Endodermal cell (in vitro differentiated cells): ENCODE data around the gene ZNF213. TPM values are rescaled to one million over a fixed set of nuclear protein-coding genes. Genes with fewer than 3 reads are reported as not detected.

Experiments
- DNase-seq: peaks from one replicate; pipeline ENCODE4 v3.0.0-alpha.2; 2017
- H3K27ac ChIP-seq: 2 replicates; pipeline ENCODE4 v1.5.1; 2013; ENCODE audit warnings: mild to moderate bottlenecking, low read depth, low read length, moderate library complexity
- H3K27me3 ChIP-seq: 2 replicates; pipeline ENCODE4 v1.6.1; 2013; ENCODE audit warnings: mild to moderate bottlenecking, low read length, moderate library complexity; ENCODE audit not compliant: insufficient read depth, control insufficient read depth, poor library complexity, severe bottlenecking
- H3K36me3 ChIP-seq: 2 replicates; pipeline ENCODE4 v1.7.0; 2013; ENCODE audit warnings: mild to moderate bottlenecking, low read length, moderate library complexity; ENCODE audit not compliant: control insufficient read depth, insufficient read depth
- H3K4me1 ChIP-seq: one replicate; pipeline ENCODE4 v1.7.0; 2013; ENCODE audit warnings: low read length; ENCODE audit not compliant: control insufficient read depth, insufficient read depth
- H3K4me3 ChIP-seq: 2 replicates; pipeline ENCODE4 v1.5.1; 2013; ENCODE audit warnings: mild to moderate bottlenecking, low read length, moderate library complexity
- H3K9ac ChIP-seq: 2 replicates; pipeline ENCODE4 v1.6.1; 2013; ENCODE audit warnings: mild to moderate bottlenecking, low read length, moderate library complexity; ENCODE audit not compliant: poor library complexity, severe bottlenecking; ENCODE audit errors: extremely low read depth
- H3K9me3 ChIP-seq: 2 replicates; pipeline ENCODE4 v1.6.1; 2013; ENCODE audit warnings: mild to moderate bottlenecking, low read length, moderate library complexity; ENCODE audit not compliant: control insufficient read depth
- H3K27ac Mint-ChIP-seq: 2 replicates; pipeline ENCODE4 v1.8.0; 2020; ENCODE audit warnings: mixed read lengths
- H3K27me3 Mint-ChIP-seq: 2 replicates; pipeline ENCODE4 v1.8.0; 2021; ENCODE audit warnings: mild to moderate bottlenecking, mixed read lengths; ENCODE audit not compliant: insufficient read depth
- H3K36me3 Mint-ChIP-seq: 2 replicates; pipeline ENCODE4 v1.8.0; 2020; ENCODE audit warnings: low read depth, mixed read lengths
- H3K4me1 Mint-ChIP-seq: 2 replicates; pipeline ENCODE4 v1.8.0; 2020; ENCODE audit warnings: mixed read lengths
- H3K4me3 Mint-ChIP-seq: 2 replicates; pipeline ENCODE4 v1.8.0; 2020; ENCODE audit warnings: mild to moderate bottlenecking, moderate library complexity, mixed read lengths
- H3K9me3 Mint-ChIP-seq: 2 replicates; pipeline ENCODE4 v1.8.0; 2020; ENCODE audit warnings: mild to moderate bottlenecking, mixed read lengths
- WGBS, 2 experiments: methylation state at CpG; one replicate each; pipeline versions ENCODE4 v1.1.5 to v1.1.7; 2013; ENCODE audit warnings: missing lambda C conversion rate in 2 of 2, mixed read lengths in 1 of 2; ENCODE audit not compliant: insufficient coverage in 1 of 2, insufficient read length in 1 of 2; 5-methylcytosine and 5-hydroxymethylcytosine counted together
- total RNA-seq, 2 donors: library from RNA; stranded (reverse); fragmentation: NEBNext Ultra II Directional in 1 of 2; extraction: Animal tissue kit (Norgen Biotek cat#: 25700) in 1 of 2; gene quantifications; 2 replicates in 1 of 2; 3 replicates in 1 of 2; pipeline ENCODE4 v1.2.1, GENCODE V29; 2021
- TF ChIP-seq, protein P1 (sequence below): fragments of 200-600 bp; sonication (generic); conservative IDR thresholded peaks from 2 replicates; pipeline ENCODE4 v1.5.0; 2021; ENCODE audit warnings: antibody characterized with exemption, mild to moderate bottlenecking

ZNF213 gene
- total RNA-seq, 2 donors from 2014 or later: 5.1 to 6.3 TPM

DNA sequence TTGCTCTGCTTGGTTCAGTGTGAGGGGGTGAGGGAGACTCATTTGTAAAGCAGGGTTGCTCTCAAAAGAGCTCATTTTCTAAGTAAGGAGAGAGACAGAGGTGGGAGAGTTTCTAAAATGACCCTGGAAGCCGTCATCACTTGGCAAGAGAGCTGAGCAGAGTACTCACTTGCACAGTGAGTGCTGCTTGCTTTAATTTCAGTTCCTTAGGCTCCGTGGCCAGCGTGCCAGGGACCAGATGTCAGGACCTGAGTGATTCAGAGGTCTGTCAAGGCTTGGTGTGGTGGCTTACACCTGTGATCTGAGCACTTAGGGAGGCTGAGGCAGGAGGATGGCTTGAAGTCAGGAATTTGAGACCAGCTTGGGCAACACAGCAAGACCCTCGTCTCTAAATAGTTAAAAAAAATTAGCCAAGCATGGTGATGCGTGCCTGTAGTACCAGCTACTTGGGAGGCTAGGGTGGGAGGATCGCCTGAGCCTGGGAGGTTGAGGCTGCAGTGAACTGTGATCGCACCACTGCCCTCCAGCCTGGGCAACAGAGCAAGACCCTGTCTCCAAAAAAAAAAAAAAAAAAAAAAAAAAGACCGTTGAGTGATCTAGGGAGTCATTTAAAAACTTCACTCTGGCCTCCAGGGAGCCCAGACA, 11.8 kb upstream of the ZNF213 start:
- Histone ChIP-seq H3K4me1 (no peaks in the 10 kb centered on the region), H3K4me3 (peak overlapping the region; percentile 93), H3K9ac (no peak overlapping the region), H3K27ac (no peak overlapping the region), H3K9me3 (no peaks in the 10 kb centered on the region), H3K27me3 (no peaks in the 10 kb centered on the region), H3K36me3 (peaks cover 25% of the 10 kb centered on the region)
- Mint-ChIP-seq H3K4me3 (peak overlapping the region; percentile 78), H3K27me3 (no peaks in the 10 kb centered on the region), H3K9me3 (no peaks in the 10 kb centered on the region), H3K4me1 (peaks cover 14% of the 10 kb centered on the region), H3K36me3 (peaks cover 28% of the 10 kb centered on the region), H3K27ac (peak overlapping the region; percentile 92)
- TF ChIP-seq, protein P1, sequence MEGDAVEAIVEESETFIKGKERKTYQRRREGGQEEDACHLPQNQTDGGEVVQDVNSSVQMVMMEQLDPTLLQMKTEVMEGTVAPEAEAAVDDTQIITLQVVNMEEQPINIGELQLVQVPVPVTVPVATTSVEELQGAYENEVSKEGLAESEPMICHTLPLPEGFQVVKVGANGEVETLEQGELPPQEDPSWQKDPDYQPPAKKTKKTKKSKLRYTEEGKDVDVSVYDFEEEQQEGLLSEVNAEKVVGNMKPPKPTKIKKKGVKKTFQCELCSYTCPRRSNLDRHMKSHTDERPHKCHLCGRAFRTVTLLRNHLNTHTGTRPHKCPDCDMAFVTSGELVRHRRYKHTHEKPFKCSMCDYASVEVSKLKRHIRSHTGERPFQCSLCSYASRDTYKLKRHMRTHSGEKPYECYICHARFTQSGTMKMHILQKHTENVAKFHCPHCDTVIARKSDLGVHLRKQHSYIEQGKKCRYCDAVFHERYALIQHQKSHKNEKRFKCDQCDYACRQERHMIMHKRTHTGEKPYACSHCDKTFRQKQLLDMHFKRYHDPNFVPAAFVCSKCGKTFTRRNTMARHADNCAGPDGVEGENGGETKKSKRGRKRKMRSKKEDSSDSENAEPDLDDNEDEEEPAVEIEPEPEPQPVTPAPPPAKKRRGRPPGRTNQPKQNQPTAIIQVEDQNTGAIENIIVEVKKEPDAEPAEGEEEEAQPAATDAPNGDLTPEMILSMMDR: no peak
- no peak for DNase-seq
- WGBS, 2 experiments: 85 to 86% methylated on average over 6 to 8 of the region's 8 CpGs

DNA sequence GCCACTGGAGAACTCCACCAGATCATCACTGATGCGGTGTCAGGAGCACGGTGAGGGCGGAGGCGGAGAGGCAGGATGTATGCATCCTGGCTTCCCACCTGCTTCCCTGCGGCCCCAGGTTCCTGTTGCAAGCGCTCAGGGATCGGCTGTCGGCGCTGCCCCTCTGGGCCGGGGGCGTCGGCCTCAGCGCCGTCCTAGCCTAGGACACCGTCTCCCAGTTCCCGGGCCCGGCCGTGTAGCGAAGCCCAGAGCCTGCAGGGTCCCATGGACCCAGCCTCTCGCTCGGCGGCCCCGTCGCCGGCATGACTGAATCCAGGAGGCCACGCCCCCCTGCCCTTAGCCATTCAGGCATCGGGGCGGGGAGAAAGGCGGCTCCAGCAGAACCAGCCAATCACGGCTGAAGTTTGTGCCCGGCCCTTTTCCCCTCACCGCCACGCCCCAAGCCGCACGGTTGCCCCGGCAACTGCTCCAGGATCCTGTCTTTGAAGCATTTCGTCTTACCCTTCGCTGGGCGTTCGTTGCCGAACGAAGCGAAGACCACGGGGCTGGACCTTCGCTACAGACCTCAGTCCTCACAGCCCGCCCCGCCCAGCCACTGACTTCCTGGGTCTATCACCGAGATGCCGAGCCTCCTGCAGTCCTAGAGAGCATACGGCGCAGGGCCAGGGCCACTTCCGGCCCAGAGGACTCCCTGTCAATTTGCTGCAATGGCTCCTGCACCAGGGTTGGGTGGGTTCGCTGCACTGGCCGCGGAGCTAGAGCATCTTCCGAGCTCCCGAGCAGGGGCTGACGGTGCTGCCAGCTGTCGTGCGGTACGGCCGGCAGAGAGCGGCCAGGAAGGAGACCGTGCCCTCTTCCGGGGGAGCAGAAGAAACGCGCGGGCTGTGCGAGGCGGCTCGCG, 10.6 kb upstream of the ZNF213 start:
- peak overlapping the region; percentile 81 for H3K27ac ChIP-seq
- H3K4me3 ChIP-seq: peak overlapping the region; percentile 93
- TF ChIP-seq, protein P1: peak; percentile 56
- 1% methylated on average over 50 to 72 of the region's 72 CpGs for WGBS, 2 experiments
- DNase-seq: peak; percentile 99
- H3K9ac ChIP-seq: peak overlapping the region; percentile 50
- no peaks in the 10 kb centered on the region for H3K9me3 ChIP-seq
- no peaks in the 10 kb centered on the region for H3K27me3 Mint-ChIP-seq
- H3K36me3 Mint-ChIP-seq: peaks cover 28% of the 10 kb centered on the region
- H3K4me1 ChIP-seq: no peaks in the 10 kb centered on the region
- H3K4me1 Mint-ChIP-seq: peaks cover 14% of the 10 kb centered on the region
- peak overlapping the region; percentile 78 for H3K4me3 Mint-ChIP-seq
- no peaks in the 10 kb centered on the region for H3K9me3 Mint-ChIP-seq
- H3K27ac Mint-ChIP-seq: peak overlapping the region; percentile 93
- no peaks in the 10 kb centered on the region for H3K27me3 ChIP-seq
- peaks cover 34% of the 10 kb centered on the region for H3K36me3 ChIP-seq

DNA sequence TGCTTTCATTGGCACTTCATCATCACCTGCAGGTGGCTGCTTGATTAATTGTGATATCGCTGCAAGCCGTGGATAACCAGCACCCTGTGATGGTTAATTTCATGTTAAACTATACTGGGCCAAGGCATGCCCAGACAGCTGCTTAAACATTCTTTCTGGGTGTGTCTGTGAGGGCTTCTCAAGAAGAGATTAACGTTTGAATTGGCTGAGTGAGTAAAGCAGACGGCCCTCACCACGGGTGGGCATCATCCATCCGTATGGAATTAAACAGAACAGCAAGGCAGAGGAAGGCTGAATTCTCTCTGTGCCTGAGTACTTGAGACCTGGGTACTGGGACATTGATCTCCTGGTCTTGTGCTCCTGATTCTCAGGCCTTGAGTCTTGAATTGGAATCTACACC, 7.1 kb upstream of the ZNF213 start:
- TF ChIP-seq, protein P1: no peak
- H3K9ac ChIP-seq: no peak overlapping the region
- H3K4me1 ChIP-seq: no peaks in the 10 kb centered on the region
- DNase-seq: peak; percentile 78
- Mint-ChIP-seq H3K36me3 (peaks cover 38% of the 10 kb centered on the region), H3K27me3 (no peaks in the 10 kb centered on the region), H3K4me1 (peaks cover 10% of the 10 kb centered on the region), H3K27ac (peak overlapping the region; percentile 24), H3K4me3 (no peak overlapping the region), H3K9me3 (no peaks in the 10 kb centered on the region)
- 59 to 74% methylated on average over 5 to 6 of the region's 6 CpGs for WGBS, 2 experiments
- no peaks in the 10 kb centered on the region for H3K9me3 ChIP-seq
- peaks cover 47% of the 10 kb centered on the region for H3K36me3 ChIP-seq
- H3K27ac ChIP-seq: no peak overlapping the region
- H3K4me3 ChIP-seq: no peak overlapping the region
- H3K27me3 ChIP-seq: no peaks in the 10 kb centered on the region
